ENCODE results near the gene SYNE2. TPM values are rescaled to one million over a fixed set of nuclear protein-coding genes. Genes with fewer than 3 reads are reported as not detected.

The SYNE2 gene
- polyA plus RNA-seq, 2 donors, result 48.5 to 76.2 TPM

GRCh38 chr14:64195199-64195598 is 342.4 kb downstream of the SYNE2 start:
- Histone ChIP-seq H3K27ac (ENCODE audit: low read depth in 2 of 2, low read length in 1 of 2) (no peak overlapping the region), H3K4me3 (ENCODE audit: low read depth in 1 of 2, low read length in 2 of 2) (no peak overlapping the region), H3K27me3 (ENCODE audit: control insufficient read depth in 1 of 2, insufficient read depth in 2 of 2, low read length in 2 of 2) (no peaks in the 10 kb centered on the region), H3K36me3 (ENCODE audit: control insufficient read depth in 2 of 2, insufficient read depth in 2 of 2, low read length in 1 of 2) (peaks cover 5 to 11% of the 10 kb centered on the region in 2 donors), H3K9me3 (ENCODE audit: control insufficient read depth in 2 of 2, insufficient read depth in 1 of 2, low read depth in 1 of 2, low read length in 1 of 2) (no peaks in the 10 kb centered on the region), H3K4me1 (ENCODE audit: control insufficient read depth in 2 of 2, insufficient read depth in 2 of 2, low read length in 1 of 2) (peaks cover 0 to under 1% of the 10 kb centered on the region in 2 donors)
- WGBS, 2 donors, result 23 to 32% methylated on average over 2 of the region's 2 CpGs

DNA sequence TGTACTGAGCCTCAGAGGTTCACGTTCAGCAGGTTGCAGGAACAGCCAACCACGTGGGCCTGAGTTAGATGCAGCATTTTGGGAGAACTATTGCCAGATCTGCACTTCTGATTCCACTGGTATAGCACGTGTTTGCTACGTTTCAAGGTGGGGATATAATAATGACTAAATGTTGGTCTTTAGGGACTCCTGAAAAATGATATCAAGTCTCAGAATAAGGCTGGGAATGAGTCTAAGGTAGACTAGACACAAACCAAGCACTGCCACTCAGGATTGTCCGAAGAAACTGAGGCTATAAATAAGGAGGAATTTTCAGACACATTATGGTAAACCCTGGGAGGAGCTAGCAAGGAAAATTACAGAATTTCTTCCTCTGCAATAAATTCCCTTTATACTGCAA is 343.3 kb downstream of the SYNE2 start:
- 73 to 84% methylated on average over 5 of the region's 5 CpGs for WGBS, 2 donors

GRCh38 chr14:64196814-64197411 is 344.1 kb downstream of the SYNE2 start:
- Histone ChIP-seq H3K36me3 (ENCODE audit: control insufficient read depth in 2 of 2, insufficient read depth in 2 of 2, low read length in 1 of 2) (peaks cover 2 to 9% of the 10 kb centered on the region in 2 donors), H3K27ac (ENCODE audit: low read depth in 2 of 2, low read length in 1 of 2) (no peak overlapping the region), H3K27me3 (ENCODE audit: control insufficient read depth in 1 of 2, insufficient read depth in 2 of 2, low read length in 2 of 2) (no peaks in the 10 kb centered on the region), H3K9me3 (ENCODE audit: control insufficient read depth in 2 of 2, insufficient read depth in 1 of 2, low read depth in 1 of 2, low read length in 1 of 2) (no peaks in the 10 kb centered on the region), H3K4me1 (ENCODE audit: control insufficient read depth in 2 of 2, insufficient read depth in 2 of 2, low read length in 1 of 2) (peaks cover 7 to 10% of the 10 kb centered on the region in 2 donors), H3K4me3 (ENCODE audit: low read depth in 1 of 2, low read length in 2 of 2) (no peak overlapping the region)
- 44 to 51% methylated on average over 20 of the region's 20 CpGs for WGBS, 2 donors

More for the DNA sequence above, 343.3 kb downstream of the SYNE2 start:
- Histone ChIP-seq H3K4me1 (ENCODE audit: control insufficient read depth in 2 of 2, insufficient read depth in 2 of 2, low read length in 1 of 2) (peaks cover 0 to 4% of the 10 kb centered on the region in 2 donors), H3K9me3 (ENCODE audit: control insufficient read depth in 2 of 2, insufficient read depth in 1 of 2, low read depth in 1 of 2, low read length in 1 of 2) (no peaks in the 10 kb centered on the region), H3K4me3 (ENCODE audit: low read depth in 1 of 2, low read length in 2 of 2) (no peak overlapping the region), H3K36me3 (ENCODE audit: control insufficient read depth in 2 of 2, insufficient read depth in 2 of 2, low read length in 1 of 2) (peaks cover 5 to 8% of the 10 kb centered on the region in 2 donors), H3K27ac (ENCODE audit: low read depth in 2 of 2, low read length in 1 of 2) (no peak overlapping the region), H3K27me3 (ENCODE audit: control insufficient read depth in 1 of 2, insufficient read depth in 2 of 2, low read length in 2 of 2) (no peaks in the 10 kb centered on the region)

DNA sequence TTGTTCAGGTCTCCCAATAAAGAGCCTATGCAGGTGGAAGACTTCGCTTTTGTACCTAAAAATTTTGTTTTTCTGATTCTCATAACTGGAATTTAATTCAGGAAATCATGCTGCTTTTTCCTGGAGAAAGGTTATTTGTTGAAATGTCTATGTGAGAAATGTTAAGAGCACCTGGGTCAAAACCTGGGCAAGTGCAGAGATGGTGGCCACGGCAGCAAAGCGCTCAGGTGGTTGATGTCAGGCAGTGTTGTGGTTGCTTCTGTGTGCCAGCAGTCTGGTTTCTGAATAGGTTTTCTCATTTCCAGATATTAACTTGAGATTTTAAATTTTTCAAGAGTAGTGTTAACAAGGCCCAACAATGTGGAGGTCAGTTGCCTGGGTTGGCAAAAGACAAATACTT is 345.2 kb downstream of the SYNE2 start:
- no peaks in the 10 kb centered on the region for H3K27me3 ChIP-seq (ENCODE audit: control insufficient read depth in 1 of 2, insufficient read depth in 2 of 2, low read length in 2 of 2)
- no peak overlapping the region for H3K27ac ChIP-seq (ENCODE audit: low read depth in 2 of 2, low read length in 1 of 2)
- no peaks in the 10 kb centered on the region for H3K9me3 ChIP-seq (ENCODE audit: control insufficient read depth in 2 of 2, insufficient read depth in 1 of 2, low read depth in 1 of 2, low read length in 1 of 2)
- peaks cover 2 to 13% of the 10 kb centered on the region in 2 donors for H3K36me3 ChIP-seq (ENCODE audit: control insufficient read depth in 2 of 2, insufficient read depth in 2 of 2, low read length in 1 of 2)
- 66 to 82% methylated on average over 3 of the region's 3 CpGs for WGBS, 2 donors
- no peak overlapping the region for H3K4me3 ChIP-seq (ENCODE audit: low read depth in 1 of 2, low read length in 2 of 2)
- H3K4me1 ChIP-seq (ENCODE audit: control insufficient read depth in 2 of 2, insufficient read depth in 2 of 2, low read length in 1 of 2), result peaks cover 7 to 10% of the 10 kb centered on the region in 2 donors

- WGBS, 2 donors, result 75 to 94% methylated on average over 3 of the region's 3 CpGs
- H3K9me3 ChIP-seq (ENCODE audit: control insufficient read depth in 2 of 2, insufficient read depth in 1 of 2, low read depth in 1 of 2, low read length in 1 of 2), result no peaks in the 10 kb centered on the region
- no peaks in the 10 kb centered on the region for H3K27me3 ChIP-seq (ENCODE audit: control insufficient read depth in 1 of 2, insufficient read depth in 2 of 2, low read length in 2 of 2)
- H3K27ac ChIP-seq (ENCODE audit: low read depth in 2 of 2, low read length in 1 of 2), result peak overlapping the region in 1 of 2 donors; percentile 18
- H3K4me1 ChIP-seq (ENCODE audit: control insufficient read depth in 2 of 2, insufficient read depth in 2 of 2, low read length in 1 of 2), result peaks cover 7 to 10% of the 10 kb centered on the region in 2 donors
- H3K36me3 ChIP-seq (ENCODE audit: control insufficient read depth in 2 of 2, insufficient read depth in 2 of 2, low read length in 1 of 2), result peaks cover 2 to 13% of the 10 kb centered on the region in 2 donors
- H3K4me3 ChIP-seq (ENCODE audit: low read depth in 1 of 2, low read length in 2 of 2), result no peak overlapping the region
Observed at GRCh38 chr14:64198486-64198885, 345.7 kb downstream of the SYNE2 start.

GRCh38 chr14:64200170-64200569 is 347.4 kb downstream of the SYNE2 start:
- H3K9me3 ChIP-seq (ENCODE audit: control insufficient read depth in 2 of 2, insufficient read depth in 1 of 2, low read depth in 1 of 2, low read length in 1 of 2), result no peaks in the 10 kb centered on the region
- peaks cover 7 to 10% of the 10 kb centered on the region in 2 donors for H3K4me1 ChIP-seq (ENCODE audit: control insufficient read depth in 2 of 2, insufficient read depth in 2 of 2, low read length in 1 of 2)
- 58 to 61% methylated on average over 4 of the region's 4 CpGs for WGBS, 2 donors
- H3K27ac ChIP-seq (ENCODE audit: low read depth in 2 of 2, low read length in 1 of 2), result peak overlapping the region in 1 of 2 donors; percentile 33
- no peak overlapping the region for H3K4me3 ChIP-seq (ENCODE audit: low read depth in 1 of 2, low read length in 2 of 2)
- no peaks in the 10 kb centered on the region for H3K27me3 ChIP-seq (ENCODE audit: control insufficient read depth in 1 of 2, insufficient read depth in 2 of 2, low read length in 2 of 2)
- peaks cover 2 to 16% of the 10 kb centered on the region in 2 donors for H3K36me3 ChIP-seq (ENCODE audit: control insufficient read depth in 2 of 2, insufficient read depth in 2 of 2, low read length in 1 of 2)

DNA sequence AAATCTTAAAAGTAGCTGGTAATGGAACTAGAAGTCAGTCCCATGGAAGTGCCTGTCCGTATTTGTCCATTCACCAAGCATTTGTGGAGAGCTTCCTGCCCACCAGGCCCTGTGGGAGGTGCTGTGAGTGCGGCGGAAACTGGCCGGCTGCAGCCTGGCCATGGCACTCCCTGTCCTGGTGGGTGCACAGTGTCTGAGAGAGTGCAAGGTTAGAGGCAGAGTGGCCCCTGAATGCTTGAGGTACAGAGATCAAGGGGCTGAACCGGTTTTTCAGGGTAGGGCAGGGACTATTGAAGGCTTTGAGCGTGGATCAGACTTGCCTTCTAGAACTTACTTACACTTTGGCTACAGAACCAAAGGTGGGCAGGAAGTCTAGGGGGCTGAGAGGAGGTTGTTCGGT is 348.5 kb downstream of the SYNE2 start:
- H3K27ac ChIP-seq (ENCODE audit: low read depth in 2 of 2, low read length in 1 of 2), result peak overlapping the region in 1 of 2 donors; percentile 18
- H3K9me3 ChIP-seq (ENCODE audit: control insufficient read depth in 2 of 2, insufficient read depth in 1 of 2, low read depth in 1 of 2, low read length in 1 of 2), result no peaks in the 10 kb centered on the region
- WGBS, 2 donors, result 62 to 64% methylated on average over 7 of the region's 7 CpGs
- H3K4me3 ChIP-seq (ENCODE audit: low read depth in 1 of 2, low read length in 2 of 2), result no peak overlapping the region
- H3K27me3 ChIP-seq (ENCODE audit: control insufficient read depth in 1 of 2, insufficient read depth in 2 of 2, low read length in 2 of 2), result no peaks in the 10 kb centered on the region
- H3K36me3 ChIP-seq (ENCODE audit: control insufficient read depth in 2 of 2, insufficient read depth in 2 of 2, low read length in 1 of 2), result peaks cover 2 to 14% of the 10 kb centered on the region in 2 donors
- H3K4me1 ChIP-seq (ENCODE audit: control insufficient read depth in 2 of 2, insufficient read depth in 2 of 2, low read length in 1 of 2), result peaks cover 7 to 10% of the 10 kb centered on the region in 2 donors

GRCh38 chr14:64201921-64202545 is 349.2 kb downstream of the SYNE2 start:
- Histone ChIP-seq H3K36me3 (ENCODE audit: control insufficient read depth in 2 of 2, insufficient read depth in 2 of 2, low read length in 1 of 2) (peaks cover 2 to 12% of the 10 kb centered on the region in 2 donors), H3K4me3 (ENCODE audit: low read depth in 1 of 2, low read length in 2 of 2) (no peak overlapping the region), H3K4me1 (ENCODE audit: control insufficient read depth in 2 of 2, insufficient read depth in 2 of 2, low read length in 1 of 2) (peaks cover 7 to 10% of the 10 kb centered on the region in 2 donors), H3K27me3 (ENCODE audit: control insufficient read depth in 1 of 2, insufficient read depth in 2 of 2, low read length in 2 of 2) (no peaks in the 10 kb centered on the region), H3K27ac (ENCODE audit: low read depth in 2 of 2, low read length in 1 of 2) (no peak overlapping the region), H3K9me3 (ENCODE audit: control insufficient read depth in 2 of 2, insufficient read depth in 1 of 2, low read depth in 1 of 2, low read length in 1 of 2) (no peaks in the 10 kb centered on the region)
- 86 to 91% methylated on average over 18 of the region's 18 CpGs for WGBS, 2 donors

DNA sequence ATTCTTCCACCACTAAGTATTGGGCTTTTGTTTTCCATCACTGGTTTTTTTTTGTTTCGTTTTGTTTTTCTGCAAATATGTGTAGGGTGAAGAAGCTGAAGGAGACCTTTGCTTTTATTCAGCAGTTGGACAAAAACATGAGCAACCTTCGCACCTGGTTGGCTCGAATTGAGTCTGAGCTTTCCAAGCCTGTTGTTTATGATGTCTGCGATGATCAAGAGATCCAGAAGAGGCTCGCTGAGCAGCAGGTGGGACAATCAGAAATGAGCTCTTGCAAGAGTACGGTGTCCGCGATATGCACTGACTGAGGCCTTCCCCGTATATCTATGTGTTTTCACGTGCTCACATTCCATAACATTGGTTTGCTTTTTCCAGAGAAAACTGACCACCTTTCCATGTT is 349.9 kb downstream of the SYNE2 start:
- Histone ChIP-seq H3K4me3 (ENCODE audit: low read depth in 1 of 2, low read length in 2 of 2) (no peak overlapping the region), H3K27ac (ENCODE audit: low read depth in 2 of 2, low read length in 1 of 2) (no peak overlapping the region), H3K36me3 (ENCODE audit: control insufficient read depth in 2 of 2, insufficient read depth in 2 of 2, low read length in 1 of 2) (peaks cover 2 to 10% of the 10 kb centered on the region in 2 donors), H3K9me3 (ENCODE audit: control insufficient read depth in 2 of 2, insufficient read depth in 1 of 2, low read depth in 1 of 2, low read length in 1 of 2) (no peaks in the 10 kb centered on the region), H3K4me1 (ENCODE audit: control insufficient read depth in 2 of 2, insufficient read depth in 2 of 2, low read length in 1 of 2) (peaks cover 7 to 10% of the 10 kb centered on the region in 2 donors), H3K27me3 (ENCODE audit: control insufficient read depth in 1 of 2, insufficient read depth in 2 of 2, low read length in 2 of 2) (no peaks in the 10 kb centered on the region)
- 72 to 88% methylated on average over 10 of the region's 10 CpGs for WGBS, 2 donors
